Adrenal gland (tissue), 5 donors: ENCODE data around the gene DOK7.

Experiments used
- CTCF ChIP-seq, 6 experiments: fragments of 450-650 bp in 4 of 6; fragments of 200-600 bp in 2 of 6; sonication (generic) in 1 of 6; IDR thresholded peaks; 1 replicate in 5 of 6; 2 replicates in 1 of 6; pipeline versions ENCODE4 v1.5.1 to v1.8.0; 2016 to 2021; ENCODE audit warnings: antibody characterized with exemption in 6 of 6, mild to moderate bottlenecking in 2 of 6, moderate library complexity in 1 of 6
- POLR2A ChIP-seq, 2 donors: fragments of 450-650 bp; IDR thresholded peaks; one replicate each; pipeline ENCODE4 v1.6.1; 2017; ENCODE audit warnings: antibody characterized with exemption in 2 of 2, mild to moderate bottlenecking in 2 of 2, moderate library complexity in 1 of 2
- donor health status: DM: no; HTN: no; CAD: no.

GRCh38 chr4:3445111-3445820, 17.8 kb upstream of the DOK7 start:
- TF ChIP-seq POLR2A (IDR thresholded peaks at IDR 0.05) (no peak), CTCF (IDR thresholded peaks at IDR 0.05) (no peak)
